ENCODE data around the gene COL23A1. TPM values are rescaled to one million over a fixed set of nuclear protein-coding genes. Genes with fewer than 3 reads are reported as not detected.
A peak's percentile ranks its signal among the peaks of the same experiment; 100 is the strongest.

COL23A1 gene
- total and polyA plus RNA-seq, 2 experiments from 2014 or later = 4.8 to 8.2 TPM

GRCh38 chr5:178356431-178356872, 233.7 kb downstream of the COL23A1 start:
- Histone ChIP-seq H3K79me2 (replicated peaks; ENCODE audit: insufficient read depth) (no peaks in the 10 kb centered on the region), H3K4me2 (peak overlapping the region; percentile 65), H3K4me3 (peak overlapping the region; percentile 21; the same call in 1 of the 2 replicates), H3K27me3 (ENCODE audit: insufficient read depth) (no peaks in the 10 kb centered on the region), H3F3A (replicated peaks; ENCODE audit: low read depth) (peaks cover 18% of the 10 kb centered on the region), H3K27ac (ENCODE audit: low read depth) (peak overlapping the region; percentile 33; the same call in 1 of the 2 replicates), H3K4me1 (ENCODE audit: insufficient read depth) (peaks cover 20% of the 10 kb centered on the region), H3K36me3 (ENCODE audit: insufficient read depth) (no peaks in the 10 kb centered on the region), H2AFZ (peak overlapping the region; percentile 64; the same call in 1 of the 2 replicates), H4K20me1 (replicated peaks; ENCODE audit: insufficient read depth) (no peaks in the 10 kb centered on the region), H3K9me2 (ENCODE audit: insufficient read depth) (no peaks in the 10 kb centered on the region)
- Mint-ChIP-seq H3K9me3 (no peaks in the 10 kb centered on the region), H3K4me1 (peaks cover 50% of the 10 kb centered on the region), H3K27me3 (ENCODE audit: insufficient read depth, low read depth, poor library complexity) (peaks cover 9% of the 10 kb centered on the region), H3K27ac (peak overlapping the region; percentile 54; the same call in 1 of the 2 replicates), H3K4me3 (peak overlapping the region; percentile 62), H3K36me3 (ENCODE audit: low read depth) (no peaks in the 10 kb centered on the region)
- TF ChIP-seq STAT1 (IDR thresholded peaks at IDR 0.05; ENCODE audit: unreplicated experiment) (no peak), JUNB (IDR thresholded peaks at IDR 0.05; ENCODE audit: unreplicated experiment) (no peak), EZH2phosphoT487 (IDR thresholded peaks at IDR 0.05; ENCODE audit: unreplicated experiment) (no peak)
- TF ChIP-seq, protein P1, sequence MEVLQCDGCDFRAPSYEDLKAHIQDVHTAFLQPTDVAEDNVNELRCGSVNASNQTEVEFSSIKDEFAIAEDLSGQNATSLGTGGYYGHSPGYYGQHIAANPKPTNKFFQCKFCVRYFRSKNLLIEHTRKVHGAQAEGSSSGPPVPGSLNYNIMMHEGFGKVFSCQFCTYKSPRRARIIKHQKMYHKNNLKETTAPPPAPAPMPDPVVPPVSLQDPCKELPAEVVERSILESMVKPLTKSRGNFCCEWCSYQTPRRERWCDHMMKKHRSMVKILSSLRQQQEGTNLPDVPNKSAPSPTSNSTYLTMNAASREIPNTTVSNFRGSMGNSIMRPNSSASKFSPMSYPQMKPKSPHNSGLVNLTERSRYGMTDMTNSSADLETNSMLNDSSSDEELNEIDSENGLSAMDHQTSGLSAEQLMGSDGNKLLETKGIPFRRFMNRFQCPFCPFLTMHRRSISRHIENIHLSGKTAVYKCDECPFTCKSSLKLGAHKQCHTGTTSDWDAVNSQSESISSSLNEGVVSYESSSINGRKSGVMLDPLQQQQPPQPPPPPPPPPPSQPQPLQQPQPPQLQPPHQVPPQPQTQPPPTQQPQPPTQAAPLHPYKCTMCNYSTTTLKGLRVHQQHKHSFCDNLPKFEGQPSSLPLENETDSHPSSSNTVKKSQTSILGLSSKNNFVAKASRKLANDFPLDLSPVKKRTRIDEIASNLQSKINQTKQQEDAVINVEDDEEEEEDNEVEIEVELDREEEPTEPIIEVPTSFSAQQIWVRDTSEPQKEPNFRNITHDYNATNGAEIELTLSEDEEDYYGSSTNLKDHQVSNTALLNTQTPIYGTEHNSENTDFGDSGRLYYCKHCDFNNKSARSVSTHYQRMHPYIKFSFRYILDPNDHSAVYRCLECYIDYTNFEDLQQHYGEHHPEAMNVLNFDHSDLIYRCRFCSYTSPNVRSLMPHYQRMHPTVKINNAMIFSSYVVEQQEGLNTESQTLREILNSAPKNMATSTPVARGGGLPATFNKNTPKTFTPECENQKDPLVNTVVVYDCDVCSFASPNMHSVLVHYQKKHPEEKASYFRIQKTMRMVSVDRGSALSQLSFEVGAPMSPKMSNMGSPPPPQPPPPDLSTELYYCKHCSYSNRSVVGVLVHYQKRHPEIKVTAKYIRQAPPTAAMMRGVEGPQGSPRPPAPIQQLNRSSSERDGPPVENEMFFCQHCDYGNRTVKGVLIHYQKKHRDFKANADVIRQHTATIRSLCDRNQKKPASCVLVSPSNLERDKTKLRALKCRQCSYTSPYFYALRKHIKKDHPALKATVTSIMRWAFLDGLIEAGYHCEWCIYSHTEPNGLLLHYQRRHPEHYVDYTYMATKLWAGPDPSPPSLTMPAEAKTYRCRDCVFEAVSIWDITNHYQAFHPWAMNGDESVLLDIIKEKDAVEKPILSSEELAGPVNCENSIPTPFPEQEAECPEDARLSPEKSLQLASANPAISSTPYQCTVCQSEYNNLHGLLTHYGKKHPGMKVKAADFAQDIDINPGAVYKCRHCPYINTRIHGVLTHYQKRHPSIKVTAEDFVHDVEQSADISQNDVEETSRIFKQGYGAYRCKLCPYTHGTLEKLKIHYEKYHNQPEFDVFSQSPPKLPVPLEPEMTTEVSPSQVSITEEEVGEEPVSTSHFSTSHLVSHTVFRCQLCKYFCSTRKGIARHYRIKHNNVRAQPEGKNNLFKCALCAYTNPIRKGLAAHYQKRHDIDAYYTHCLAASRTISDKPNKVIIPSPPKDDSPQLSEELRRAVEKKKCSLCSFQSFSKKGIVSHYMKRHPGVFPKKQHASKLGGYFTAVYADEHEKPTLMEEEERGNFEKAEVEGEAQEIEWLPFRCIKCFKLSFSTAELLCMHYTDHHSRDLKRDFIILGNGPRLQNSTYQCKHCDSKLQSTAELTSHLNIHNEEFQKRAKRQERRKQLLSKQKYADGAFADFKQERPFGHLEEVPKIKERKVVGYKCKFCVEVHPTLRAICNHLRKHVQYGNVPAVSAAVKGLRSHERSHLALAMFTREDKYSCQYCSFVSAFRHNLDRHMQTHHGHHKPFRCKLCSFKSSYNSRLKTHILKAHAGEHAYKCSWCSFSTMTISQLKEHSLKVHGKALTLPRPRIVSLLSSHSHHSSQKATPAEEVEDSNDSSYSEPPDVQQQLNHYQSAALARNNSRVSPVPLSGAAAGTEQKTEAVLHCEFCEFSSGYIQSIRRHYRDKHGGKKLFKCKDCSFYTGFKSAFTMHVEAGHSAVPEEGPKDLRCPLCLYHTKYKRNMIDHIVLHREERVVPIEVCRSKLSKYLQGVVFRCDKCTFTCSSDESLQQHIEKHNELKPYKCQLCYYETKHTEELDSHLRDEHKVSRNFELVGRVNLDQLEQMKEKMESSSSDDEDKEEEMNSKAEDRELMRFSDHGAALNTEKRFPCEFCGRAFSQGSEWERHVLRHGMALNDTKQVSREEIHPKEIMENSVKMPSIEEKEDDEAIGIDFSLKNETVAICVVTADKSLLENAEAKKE (CRISPR knock-in tag; IDR thresholded peaks at IDR 0.05) = no peak
- DNase-seq (ENCODE audit: low spot score) (peak; percentile 77), ATAC-seq (peak; percentile 78)

- Histone ChIP-seq H3K27me3 (ENCODE audit: insufficient read depth) (no peaks in the 10 kb centered on the region), H3K9me2 (ENCODE audit: insufficient read depth) (no peaks in the 10 kb centered on the region), H3K36me3 (ENCODE audit: insufficient read depth) (no peaks in the 10 kb centered on the region), H3K79me2 (replicated peaks; ENCODE audit: insufficient read depth) (no peaks in the 10 kb centered on the region), H2AFZ (no peak overlapping the region), H3F3A (replicated peaks; ENCODE audit: low read depth) (peaks cover 18% of the 10 kb centered on the region), H3K27ac (ENCODE audit: low read depth) (0 out of 2 replicates have a peak overlapping the region, but pooled peaks have one; percentile 33), H3K4me2 (peak overlapping the region; percentile 65; the same call in 1 of the 2 replicates), H3K4me3 (no peak overlapping the region), H4K20me1 (replicated peaks; ENCODE audit: insufficient read depth) (no peaks in the 10 kb centered on the region), H3K4me1 (ENCODE audit: insufficient read depth) (peaks cover 20% of the 10 kb centered on the region)
- Mint-ChIP-seq H3K27ac (no peak overlapping the region), H3K27me3 (ENCODE audit: insufficient read depth, low read depth, poor library complexity) (peaks cover 9% of the 10 kb centered on the region), H3K36me3 (ENCODE audit: low read depth) (no peaks in the 10 kb centered on the region), H3K4me3 (no peak overlapping the region; the same call in 2 of the 3 replicates), H3K9me3 (no peaks in the 10 kb centered on the region), H3K4me1 (peaks cover 57% of the 10 kb centered on the region)
- ATAC-seq (no peak), DNase-seq (ENCODE audit: low spot score) (no peak)
- no peak for TF ChIP-seq ETS1 (IDR thresholded peaks at IDR 0.05)
- TF ChIP-seq NANOG (IDR thresholded peaks at IDR 0.05; ENCODE audit: borderline replicate concordance) = no peak
- no peak for TF ChIP-seq ZNF331 (CRISPR knock-in tag; IDR thresholded peaks at IDR 0.05; ENCODE audit: low read depth)
- TF ChIP-seq CTCF (conservative IDR thresholded peaks at IDR 0.05; ENCODE audit: low read depth in 2 of 2) = no peak
Measured at GRCh38 chr5:178355671-178356070, 234.5 kb downstream of the COL23A1 start.

All from GM23338 (cell line).